Activated CD4-positive, alpha-beta T cell treated with anti-CD3 and anti-CD28 coated beads, Interleukin-2, amount 10 ng/mL, durations not matched to agents 7 days and 5 days (primary cell): ENCODE data around the gene CASTOR2. TPM values are rescaled to one million over a fixed set of nuclear protein-coding genes. Genes with fewer than 3 reads are reported as not detected.

Experiments used
- CTCF ChIA-PET: fragments of 350-600 bp; sonication (Branson Sonifier 250); formaldehyde crosslinking; loops from one replicate; lab custom pipeline; 2021; ENCODE audit warnings: antibody characterized with exemption; lab: Charles Lee
- POLR2A ChIA-PET: fragments of 350-600 bp; sonication (Branson Sonifier 250); formaldehyde crosslinking; loops from one replicate; lab custom pipeline; 2021; ENCODE audit warnings: antibody characterized with exemption; lab: Charles Lee
- DNase-seq: peaks from one replicate; pipeline ENCODE4 v3.0.0-alpha.2; 2020
- H3K27ac Mint-ChIP-seq: one replicate; pipeline ENCODE4 v1.8.0; 2021; ENCODE audit warnings: mild to moderate bottlenecking, moderate library complexity, mixed read lengths
- H3K27me3 Mint-ChIP-seq: one replicate; pipeline ENCODE4 v1.8.0; 2021; ENCODE audit warnings: mixed read lengths
- H3K36me3 Mint-ChIP-seq: one replicate; pipeline ENCODE4 v1.8.0; 2021; ENCODE audit warnings: low read depth, mixed read lengths
- H3K4me1 Mint-ChIP-seq: one replicate; pipeline ENCODE4 v1.8.0; 2021; ENCODE audit warnings: mixed read lengths
- H3K4me3 Mint-ChIP-seq: one replicate; pipeline ENCODE4 v1.8.0; 2021; ENCODE audit warnings: mild to moderate bottlenecking, moderate library complexity, mixed read lengths
- H3K9me3 Mint-ChIP-seq: one replicate; pipeline ENCODE4 v1.8.0; 2021; ENCODE audit warnings: mixed read lengths
- total RNA-seq, 2 experiments: library from RNA; stranded (reverse); gene quantifications; one replicate each; pipeline ENCODE4 v1.2.3, GENCODE V29; 2021

Gene CASTOR2
- total RNA-seq, 2 experiments from 2014 or later: 2.5 to 2.6 TPM

GRCh38 chr7:75018570-75019364, 54.3 kb downstream of the CASTOR2 start:
- Mint-ChIP-seq H3K27me3 (no peaks in the 10 kb centered on the region), H3K9me3 (no peaks in the 10 kb centered on the region), H3K27ac (no peak overlapping the region), H3K4me1 (no peaks in the 10 kb centered on the region), H3K36me3 (no peaks in the 10 kb centered on the region), H3K4me3 (no peak overlapping the region)
- DNase-seq: no peak
- ChIA-PET POLR2A (no interaction called here), CTCF (interaction anchor here (0.6 kb wide), 1 partner anchor 1490 kb away, joined by 3 read pairs; no protein-coding TSS in a partner anchor)

- no peaks in the 10 kb centered on the region for H3K4me1 Mint-ChIP-seq
- ChIA-PET CTCF (interaction anchor here (0.6 kb wide), 1 partner anchor 27 kb away, joined by 4 read pairs; no protein-coding TSS in a partner anchor), POLR2A (no interaction called here)
- no peak for DNase-seq
- H3K27ac Mint-ChIP-seq: no peak overlapping the region
- no peak overlapping the region for H3K4me3 Mint-ChIP-seq
- H3K36me3 Mint-ChIP-seq: no peaks in the 10 kb centered on the region
- H3K9me3 Mint-ChIP-seq: no peaks in the 10 kb centered on the region
- H3K27me3 Mint-ChIP-seq: no peaks in the 10 kb centered on the region
Observed at GRCh38 chr7:75019800-75020199, 55.3 kb downstream of the CASTOR2 start.

- H3K4me3 Mint-ChIP-seq: no peak overlapping the region
- no peak for DNase-seq
- no peak overlapping the region for H3K27ac Mint-ChIP-seq
- H3K36me3 Mint-ChIP-seq: no peaks in the 10 kb centered on the region
- ChIA-PET CTCF (no interaction called here), POLR2A (no interaction called here)
- no peaks in the 10 kb centered on the region for H3K27me3 Mint-ChIP-seq
- no peaks in the 10 kb centered on the region for H3K9me3 Mint-ChIP-seq
- H3K4me1 Mint-ChIP-seq: no peaks in the 10 kb centered on the region
Observed at GRCh38 chr7:75024922-75025321, 60.4 kb downstream of the CASTOR2 start.

- H3K4me3 Mint-ChIP-seq: no peak overlapping the region
- H3K27ac Mint-ChIP-seq: no peak overlapping the region
- POLR2A ChIA-PET: interaction anchor here (0.7 kb wide), 1 partner anchor 485 kb away, joined by 5 read pairs; no protein-coding TSS in a partner anchor
- no peaks in the 10 kb centered on the region for H3K27me3 Mint-ChIP-seq
- no peak for DNase-seq
- H3K4me1 Mint-ChIP-seq: no peaks in the 10 kb centered on the region
- H3K36me3 Mint-ChIP-seq: no peaks in the 10 kb centered on the region
- CTCF ChIA-PET: interaction anchor here (1.1 kb wide), 1 partner anchor 15 kb away, joined by 4 read pairs; no protein-coding TSS in a partner anchor
- no peaks in the 10 kb centered on the region for H3K9me3 Mint-ChIP-seq
Observed at GRCh38 chr7:75028299-75028698, 63.8 kb downstream of the CASTOR2 start.

- Mint-ChIP-seq H3K36me3 (no peaks in the 10 kb centered on the region), H3K27me3 (no peaks in the 10 kb centered on the region)
- POLR2A ChIA-PET: no interaction called here
Observed at GRCh38 chr7:75033064-75033463, 68.6 kb downstream of the CASTOR2 start.

GRCh38 chr7:75033826-75034225, 69.3 kb downstream of the CASTOR2 start:
- ChIA-PET POLR2A (no interaction called here), CTCF (interaction anchor here (0.7 to 1.5 kb wide), 4 partner anchors 8 to 987 kb away, joined by 3 to 5 read pairs (median 3); no protein-coding TSS in a partner anchor)
- H3K27ac Mint-ChIP-seq: no peak overlapping the region
- H3K36me3 Mint-ChIP-seq: no peaks in the 10 kb centered on the region
- no peaks in the 10 kb centered on the region for H3K4me1 Mint-ChIP-seq
- no peaks in the 10 kb centered on the region for H3K27me3 Mint-ChIP-seq
- no peak overlapping the region for H3K4me3 Mint-ChIP-seq
- no peak for DNase-seq
- H3K9me3 Mint-ChIP-seq: no peaks in the 10 kb centered on the region

More at GRCh38 chr7:75033064-75033463, 68.6 kb downstream of the CASTOR2 start:
- no peaks in the 10 kb centered on the region for H3K4me1 Mint-ChIP-seq
- no peak for DNase-seq
- H3K4me3 Mint-ChIP-seq: no peak overlapping the region
- no peak overlapping the region for H3K27ac Mint-ChIP-seq
- no peaks in the 10 kb centered on the region for H3K9me3 Mint-ChIP-seq
- CTCF ChIA-PET: interaction anchor here (0.6 to 1.3 kb wide), 2 partner anchors 10 to 15 kb away, joined by 3 read pairs; no protein-coding TSS in a partner anchor

- Mint-ChIP-seq H3K9me3 (no peaks in the 10 kb centered on the region), H3K4me1 (no peaks in the 10 kb centered on the region), H3K4me3 (no peak overlapping the region), H3K36me3 (peaks cover 3% of the 10 kb centered on the region), H3K27me3 (no peaks in the 10 kb centered on the region), H3K27ac (no peak overlapping the region)
- POLR2A ChIA-PET: no interaction called here
- CTCF ChIA-PET: no interaction called here
- no peak for DNase-seq
Observed at GRCh38 chr7:75038508-75038907, 74.0 kb downstream of the CASTOR2 start.

GRCh38 chr7:75039166-75039565, 74.7 kb downstream of the CASTOR2 start:
- H3K9me3 Mint-ChIP-seq: no peaks in the 10 kb centered on the region
- ChIA-PET CTCF (no interaction called here), POLR2A (no interaction called here)
- no peaks in the 10 kb centered on the region for H3K4me1 Mint-ChIP-seq
- no peaks in the 10 kb centered on the region for H3K27me3 Mint-ChIP-seq
- H3K4me3 Mint-ChIP-seq: no peak overlapping the region
- H3K27ac Mint-ChIP-seq: no peak overlapping the region
- no peak for DNase-seq
- peaks cover 3% of the 10 kb centered on the region for H3K36me3 Mint-ChIP-seq

- H3K36me3 Mint-ChIP-seq: peaks cover 3% of the 10 kb centered on the region
- CTCF ChIA-PET: no interaction called here
- H3K27ac Mint-ChIP-seq: no peak overlapping the region
- no peaks in the 10 kb centered on the region for H3K4me1 Mint-ChIP-seq
- H3K9me3 Mint-ChIP-seq: no peaks in the 10 kb centered on the region
- no peak for DNase-seq
- POLR2A ChIA-PET: no interaction called here
- H3K27me3 Mint-ChIP-seq: no peaks in the 10 kb centered on the region
- H3K4me3 Mint-ChIP-seq: no peak overlapping the region
Observed at GRCh38 chr7:75039709-75040108, 75.2 kb downstream of the CASTOR2 start.

GRCh38 chr7:75040512-75040911, 76.0 kb downstream of the CASTOR2 start:
- H3K27ac Mint-ChIP-seq: no peak overlapping the region
- CTCF ChIA-PET: no interaction called here
- POLR2A ChIA-PET: no interaction called here

GRCh38 chr7:75042286-75042685, 77.8 kb downstream of the CASTOR2 start:
- H3K27ac Mint-ChIP-seq: no peak overlapping the region
- no peak overlapping the region for H3K4me3 Mint-ChIP-seq
- no peaks in the 10 kb centered on the region for H3K4me1 Mint-ChIP-seq
- no peaks in the 10 kb centered on the region for H3K27me3 Mint-ChIP-seq
- ChIA-PET POLR2A (no interaction called here), CTCF (no interaction called here)
- H3K36me3 Mint-ChIP-seq: peaks cover 3% of the 10 kb centered on the region
- no peaks in the 10 kb centered on the region for H3K9me3 Mint-ChIP-seq
- no peak for DNase-seq

More at GRCh38 chr7:75040512-75040911, 76.0 kb downstream of the CASTOR2 start:
- H3K9me3 Mint-ChIP-seq: no peaks in the 10 kb centered on the region
- H3K27me3 Mint-ChIP-seq: no peaks in the 10 kb centered on the region
- H3K4me1 Mint-ChIP-seq: no peaks in the 10 kb centered on the region
- no peak overlapping the region for H3K4me3 Mint-ChIP-seq
- DNase-seq: no peak
- peaks cover 3% of the 10 kb centered on the region for H3K36me3 Mint-ChIP-seq

GRCh38 chr7:75042831-75043703, 78.6 kb downstream of the CASTOR2 start:
- DNase-seq: no peak
- no peak overlapping the region for H3K27ac Mint-ChIP-seq
- H3K27me3 Mint-ChIP-seq: no peaks in the 10 kb centered on the region
- H3K4me3 Mint-ChIP-seq: no peak overlapping the region
- ChIA-PET CTCF (interaction anchor here (0.9 to 2.0 kb wide), 3 partner anchors 9 to 23 kb away, joined by 3 to 4 read pairs (median 3); no protein-coding TSS in a partner anchor), POLR2A (interaction anchor here (0.6 kb wide), 1 partner anchor 641 kb away, joined by 3 read pairs; no protein-coding TSS in a partner anchor)
- no peaks in the 10 kb centered on the region for H3K4me1 Mint-ChIP-seq
- H3K9me3 Mint-ChIP-seq: no peaks in the 10 kb centered on the region
- peaks cover 3% of the 10 kb centered on the region for H3K36me3 Mint-ChIP-seq
